HG03045 (cell line): ENCODE data around the gene SRPK2.
"Not testable (repeated sequence)": the region's sequence is repeated elsewhere in the genome, so short reads cannot be mapped to it uniquely, and the experiment has no call there.

Source experiments
- ATAC-seq: cut with Tn5 transposase; IDR thresholded peaks from one replicate; pipeline ENCODE4 v1.9.1; 2021; ENCODE audit warnings: mild to moderate bottlenecking, moderate library complexity; ENCODE audit not compliant: unreplicated experiment

SRPK2 gene

GRCh38 chr7:105345003-105345402 is 43.7 kb downstream of the SRPK2 start:
- ATAC-seq = no peak

- no peak for ATAC-seq
These were observed 49.1 kb downstream of the SRPK2 start for GRCh38 chr7:105339404-105340323.

- ATAC-seq = no peak
These were observed 51.2 kb downstream of the SRPK2 start for GRCh38 chr7:105337529-105337928.

DNA sequence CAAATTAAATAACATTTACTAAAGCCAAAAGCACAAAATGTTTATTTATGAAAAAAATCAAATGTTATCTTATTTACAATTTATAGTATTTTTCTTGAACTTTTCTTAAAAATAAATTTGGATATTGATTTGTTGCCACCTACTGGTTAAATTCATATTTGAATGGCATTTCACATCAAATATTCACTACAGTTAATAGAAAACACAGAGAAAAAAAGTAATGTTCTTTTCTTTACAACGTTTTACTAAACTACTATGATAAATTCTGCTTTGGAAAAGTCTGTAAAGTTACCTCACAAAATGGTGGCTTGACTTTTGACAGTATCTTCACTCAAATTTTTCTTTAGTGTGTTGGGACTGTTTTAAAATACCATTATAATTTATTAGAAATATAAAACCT is 52.7 kb downstream of the SRPK2 start:
- ATAC-seq = no peak

GRCh38 chr7:105332661-105333060 is 56.1 kb downstream of the SRPK2 start:
- not testable (repeated sequence) for ATAC-seq

- no peak for ATAC-seq
These were observed 58.2 kb downstream of the SRPK2 start for GRCh38 chr7:105330526-105330925.

DNA sequence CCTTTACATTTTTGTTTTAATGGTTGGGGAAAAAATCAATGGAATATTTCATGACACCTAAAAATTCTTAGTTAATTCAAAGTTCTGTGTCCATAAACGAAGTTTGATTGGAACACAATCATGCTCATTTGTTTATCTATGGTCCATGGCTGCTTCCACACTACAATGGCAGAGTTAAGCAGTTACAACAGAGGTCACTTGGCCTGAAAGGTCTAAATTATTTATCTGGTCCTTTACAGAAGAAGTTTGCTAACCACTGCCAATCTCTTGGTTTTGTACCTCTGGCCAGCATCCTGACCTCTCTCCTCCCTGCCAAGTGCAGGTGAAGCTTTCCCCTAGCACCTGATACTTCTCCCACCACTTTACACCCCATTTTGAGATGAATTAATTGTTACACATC is 61.5 kb downstream of the SRPK2 start:
- no peak for ATAC-seq

- ATAC-seq = no peak
These were observed 63.4 kb downstream of the SRPK2 start for GRCh38 chr7:105325216-105325904.

- ATAC-seq = not testable (repeated sequence)
These were observed 64.1 kb downstream of the SRPK2 start for GRCh38 chr7:105324606-105325005.

DNA sequence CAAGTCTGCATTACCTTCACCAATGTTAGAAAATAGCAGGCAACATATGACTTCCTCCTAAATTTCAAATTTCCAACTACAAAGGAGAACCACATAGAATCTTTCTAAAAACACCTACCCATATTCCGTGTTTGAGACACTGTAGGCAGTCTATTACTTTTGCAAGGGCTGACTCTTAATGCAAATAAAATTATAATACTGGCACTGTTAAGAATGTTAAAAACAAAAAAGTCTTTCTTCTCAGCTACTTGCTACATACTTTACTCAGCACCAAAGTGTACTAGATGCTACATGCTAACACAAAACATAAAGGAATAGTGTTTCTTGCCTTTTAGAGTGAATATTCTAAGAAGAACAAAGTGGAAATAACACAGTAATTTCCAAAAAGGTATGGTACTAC is 65.4 kb downstream of the SRPK2 start:
- ATAC-seq = no peak

- ATAC-seq = no peak
These were observed 66.0 kb downstream of the SRPK2 start for GRCh38 chr7:105322655-105323277.

- ATAC-seq = no peak
These were observed 66.8 kb downstream of the SRPK2 start for GRCh38 chr7:105321754-105322455.

- no peak for ATAC-seq
These were observed 67.8 kb downstream of the SRPK2 start for GRCh38 chr7:105320896-105321295.

DNA sequence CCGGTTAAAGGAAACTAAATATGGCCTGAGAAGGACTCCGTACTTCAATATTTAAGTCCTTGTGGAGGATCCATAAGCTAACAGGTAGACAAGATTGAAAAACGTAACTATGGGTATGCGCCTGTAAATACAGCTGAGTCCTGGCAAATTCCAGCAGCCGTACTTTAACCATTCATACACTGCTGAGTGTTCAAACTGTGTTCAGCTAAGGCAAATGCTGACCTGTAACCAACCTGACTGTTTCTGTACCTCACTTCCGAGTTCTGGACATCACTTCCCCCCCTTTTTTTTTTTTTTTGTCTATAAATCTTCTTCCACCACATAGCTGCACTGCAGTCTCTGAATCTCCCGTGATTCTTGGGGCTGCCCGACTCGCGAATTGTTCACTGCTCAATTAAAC is 69.1 kb downstream of the SRPK2 start:
- ATAC-seq = no peak

GRCh38 chr7:105316578-105317344 is 72.0 kb downstream of the SRPK2 start:
- ATAC-seq = no peak

GRCh38 chr7:105315357-105315756 is 73.4 kb downstream of the SRPK2 start:
- no peak for ATAC-seq

DNA sequence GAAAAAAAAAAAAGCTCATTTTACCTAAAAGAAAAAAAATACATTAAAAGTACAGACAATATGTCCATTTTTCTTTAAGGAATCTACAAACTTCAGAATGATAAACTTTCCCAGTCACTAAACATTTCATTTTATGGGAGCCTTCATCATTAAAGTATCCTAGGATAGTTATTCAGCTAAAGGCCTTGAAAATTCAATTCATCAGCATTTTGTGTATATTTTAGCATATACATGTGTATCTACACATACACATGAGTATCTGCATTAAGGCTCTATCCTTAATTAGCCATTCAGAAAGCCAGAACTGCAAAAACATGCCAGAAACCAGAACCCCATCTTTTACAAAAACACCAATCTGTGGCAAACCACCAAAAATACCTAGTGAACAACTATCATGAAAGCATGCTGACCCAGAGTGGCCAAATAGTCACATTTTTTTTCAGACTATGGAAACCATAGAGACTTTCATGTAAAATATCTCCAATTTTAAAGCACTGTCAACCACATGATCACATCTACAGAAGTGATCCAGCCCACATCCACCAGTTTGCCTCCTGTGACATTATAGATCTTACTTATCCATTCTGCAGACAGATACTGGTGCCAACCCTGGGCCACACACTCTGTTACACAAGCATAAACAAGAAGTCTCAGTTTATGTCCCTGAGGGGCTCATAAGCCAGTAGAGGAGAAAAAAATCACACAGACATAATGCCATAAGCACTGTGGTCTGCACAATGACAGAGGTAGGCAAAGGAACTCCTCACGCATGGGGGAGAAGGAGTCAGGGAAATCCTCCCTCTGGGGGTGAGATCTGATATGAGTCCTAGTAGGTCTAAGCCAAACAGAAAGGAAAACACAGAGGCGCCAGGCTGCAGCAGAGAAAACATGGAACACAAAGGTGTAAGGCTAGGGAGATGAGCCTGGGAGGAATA is 79.2 kb downstream of the SRPK2 start:
- ATAC-seq = no peak

GRCh38 chr7:105307163-105307672 is 81.5 kb downstream of the SRPK2 start:
- no peak for ATAC-seq

DNA sequence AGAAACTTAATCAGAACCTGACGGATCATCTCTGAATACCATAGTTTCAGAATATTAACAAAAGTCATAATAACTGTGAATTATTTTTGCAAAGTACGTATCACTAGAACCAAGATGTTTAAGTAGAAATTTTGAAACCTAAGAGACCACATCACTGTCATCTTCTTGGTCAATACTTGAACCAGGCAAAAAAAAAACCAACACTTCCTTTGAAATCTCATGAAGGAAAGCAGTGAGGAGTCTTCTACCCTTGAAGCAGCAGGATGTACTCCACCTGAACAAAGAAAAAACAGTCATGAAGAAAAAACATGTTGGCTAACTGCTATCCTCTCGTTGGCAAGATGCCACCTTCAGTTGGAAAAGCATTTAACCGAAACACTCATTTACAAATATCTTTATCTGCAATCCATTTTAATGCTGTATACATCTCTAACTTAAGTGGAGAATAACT is 82.4 kb downstream of the SRPK2 start:
- no peak for ATAC-seq
